Activated T-helper 1 cell treated with anti-CD3 and anti-CD28 coated beads, Interleukin-2, amount 50 U/mL, for 16 hours (primary cell): Measurements from ENCODE around the gene BCLAF1.

Source experiments
- DNase-seq, 2 donors: peaks; one replicate each; pipeline ENCODE4 v3.0.0-alpha.2; 2020; ENCODE audit warnings: low read depth in 1 of 2, low spot score in 1 of 2

The BCLAF1 gene

GRCh38 chr6:136208783-136209182, 80.9 kb downstream of the BCLAF1 start:
- DNase-seq: no peak
